Activated T-helper 1 cell treated with Interleukin-2 at 50 U/mL for 16 hours (primary cell): ENCODE measurements around the gene PIK3CD.

Experiments
- DNase-seq: peaks from one replicate; pipeline ENCODE4 v3.0.0-alpha.2; 2020; ENCODE audit warnings: low read depth

Gene PIK3CD

DNA sequence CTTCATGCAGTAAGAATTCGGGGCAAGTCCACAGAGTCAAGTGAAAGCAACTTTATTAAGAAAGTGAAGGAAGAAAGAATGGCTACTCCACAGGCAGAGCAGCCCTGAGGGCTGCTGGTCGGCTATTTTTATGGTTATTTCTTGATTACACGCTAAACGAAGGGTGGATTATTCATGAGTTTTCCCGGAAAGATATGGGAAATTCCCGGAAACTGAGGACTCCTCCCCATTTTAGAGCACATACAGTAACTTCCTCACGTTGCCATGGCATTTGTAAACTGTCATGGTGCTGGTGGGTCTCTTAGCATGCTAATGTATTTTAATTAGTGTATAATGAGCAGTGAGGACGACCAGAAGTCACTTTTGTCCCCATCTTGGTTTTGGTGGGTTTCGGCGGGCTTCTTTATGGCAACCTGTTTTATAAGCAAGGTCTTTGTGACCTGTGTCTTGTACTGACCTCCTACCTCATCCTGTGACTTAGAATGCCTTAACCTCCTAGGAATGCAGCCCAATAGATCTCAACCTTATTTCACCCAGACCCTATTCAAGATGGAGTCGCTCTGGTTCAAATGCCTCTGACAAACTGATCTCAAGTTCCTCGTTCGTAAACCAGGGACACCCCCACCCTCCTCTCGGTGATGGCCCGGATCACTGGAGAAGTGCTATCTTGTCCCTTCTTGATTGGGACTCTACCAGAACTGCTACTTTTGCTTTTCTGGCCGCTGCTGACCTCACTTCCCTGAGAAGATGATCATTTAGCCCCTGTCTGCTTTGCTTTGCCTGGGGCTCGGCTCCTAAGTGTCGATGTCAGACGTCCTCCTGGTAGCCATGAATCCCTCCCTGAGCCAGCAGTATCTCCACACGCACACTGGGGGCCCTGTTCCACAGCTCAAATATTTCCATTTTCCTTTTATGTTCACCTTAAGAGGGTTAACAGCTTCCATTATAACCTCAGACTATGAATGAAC lies 123.5 kb downstream of the PIK3CD start:
- DNase-seq, result no peak

DNA sequence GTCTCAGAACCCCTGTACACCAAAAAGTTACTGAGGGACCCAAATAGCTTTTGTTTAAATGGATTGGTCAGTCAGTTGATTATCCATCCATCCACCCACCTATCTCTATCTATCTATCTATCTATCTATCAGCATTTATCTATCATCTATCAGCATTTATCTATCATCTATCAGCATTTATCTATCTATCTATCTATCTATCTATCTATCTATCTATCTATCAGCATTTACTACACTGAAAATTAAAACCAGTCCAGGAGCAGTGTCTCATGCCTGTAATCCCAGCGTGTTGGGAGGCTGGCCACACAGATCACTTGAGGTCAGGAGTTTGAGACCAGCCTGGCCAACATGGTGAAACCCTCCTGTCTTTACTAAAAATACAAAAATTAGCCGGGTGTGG lies 125.2 kb downstream of the PIK3CD start:
- DNase-seq, result no peak
